ENCODE data around the gene UQCC2.

DNA sequence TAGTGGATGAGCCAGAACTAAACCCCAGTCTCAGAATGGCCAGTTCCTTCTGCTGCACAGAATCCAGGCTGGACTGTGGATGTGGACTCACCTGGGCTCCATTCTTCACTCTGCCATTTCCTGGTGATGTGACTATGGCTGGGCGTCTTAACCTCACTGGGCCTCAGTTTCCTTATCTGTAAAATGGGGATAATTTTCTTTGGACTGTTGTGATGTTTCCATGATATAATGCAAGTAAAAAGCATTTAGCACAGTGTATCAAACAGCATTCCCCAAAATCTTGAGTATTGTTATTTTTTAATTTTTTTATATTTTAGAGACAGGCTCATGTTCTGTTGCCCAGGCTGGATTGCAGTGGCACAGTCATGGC is 41.1 kb upstream of the UQCC2 start:
- TF ChIP-seq, protein P1, sequence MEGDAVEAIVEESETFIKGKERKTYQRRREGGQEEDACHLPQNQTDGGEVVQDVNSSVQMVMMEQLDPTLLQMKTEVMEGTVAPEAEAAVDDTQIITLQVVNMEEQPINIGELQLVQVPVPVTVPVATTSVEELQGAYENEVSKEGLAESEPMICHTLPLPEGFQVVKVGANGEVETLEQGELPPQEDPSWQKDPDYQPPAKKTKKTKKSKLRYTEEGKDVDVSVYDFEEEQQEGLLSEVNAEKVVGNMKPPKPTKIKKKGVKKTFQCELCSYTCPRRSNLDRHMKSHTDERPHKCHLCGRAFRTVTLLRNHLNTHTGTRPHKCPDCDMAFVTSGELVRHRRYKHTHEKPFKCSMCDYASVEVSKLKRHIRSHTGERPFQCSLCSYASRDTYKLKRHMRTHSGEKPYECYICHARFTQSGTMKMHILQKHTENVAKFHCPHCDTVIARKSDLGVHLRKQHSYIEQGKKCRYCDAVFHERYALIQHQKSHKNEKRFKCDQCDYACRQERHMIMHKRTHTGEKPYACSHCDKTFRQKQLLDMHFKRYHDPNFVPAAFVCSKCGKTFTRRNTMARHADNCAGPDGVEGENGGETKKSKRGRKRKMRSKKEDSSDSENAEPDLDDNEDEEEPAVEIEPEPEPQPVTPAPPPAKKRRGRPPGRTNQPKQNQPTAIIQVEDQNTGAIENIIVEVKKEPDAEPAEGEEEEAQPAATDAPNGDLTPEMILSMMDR (IDR thresholded peaks at IDR 0.05): no peak
- no peak for TF ChIP-seq ZFX (IDR thresholded peaks at IDR 0.05; ENCODE audit: borderline replicate concordance)

All from 22Rv1 (cell line).